HG03025 (cell line): ENCODE results near the gene PTPRK.

Experiments
- ATAC-seq: cut with Tn5 transposase; IDR thresholded peaks from one replicate; pipeline ENCODE4 v1.9.1; 2021; ENCODE audit warnings: mild to moderate bottlenecking, moderate library complexity; ENCODE audit not compliant: unreplicated experiment, low FRiP score

PTPRK gene

DNA sequence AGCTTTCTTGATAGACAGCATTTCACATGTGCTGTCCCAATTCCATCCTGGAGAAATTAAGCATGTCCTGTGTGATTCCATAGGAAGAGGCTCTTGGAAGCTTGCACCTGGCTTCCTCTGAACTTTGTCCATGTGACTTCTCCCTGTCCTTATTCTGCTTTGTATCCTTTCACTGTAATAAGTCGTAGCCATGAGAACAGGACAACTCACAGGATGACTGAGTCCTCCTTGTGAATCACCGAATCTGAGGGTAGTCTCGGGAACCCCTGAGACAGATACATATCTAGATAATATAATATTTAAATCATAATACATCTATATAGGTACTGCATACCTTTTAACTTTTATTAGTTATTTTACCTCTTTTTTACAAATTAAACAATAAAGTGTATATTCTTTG lies 462.9 kb downstream of the PTPRK start:
- ATAC-seq = no peak

DNA sequence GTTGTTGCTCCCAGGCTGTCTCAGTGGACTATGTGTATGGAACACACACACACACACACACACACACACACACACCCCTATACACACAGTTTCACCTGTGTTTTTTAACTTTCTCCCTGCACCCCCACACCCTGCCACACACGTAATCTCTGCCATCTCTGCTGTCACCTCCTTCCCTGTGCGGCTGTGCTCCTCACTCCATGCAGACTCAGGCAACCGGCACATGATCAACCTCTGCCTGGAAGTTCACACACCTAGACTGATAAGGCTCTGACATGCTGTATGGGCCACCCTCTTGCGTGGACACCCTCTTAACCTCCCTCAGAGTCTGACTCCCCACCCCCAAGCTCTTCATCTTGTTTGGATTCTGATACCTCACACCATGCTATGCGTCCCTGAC lies 467.3 kb downstream of the PTPRK start:
- ATAC-seq = no peak

GRCh38 chr6:128047989-128048388 lies 472.4 kb downstream of the PTPRK start:
- no peak for ATAC-seq

GRCh38 chr6:128046033-128046432 lies 474.4 kb downstream of the PTPRK start:
- no peak for ATAC-seq

GRCh38 chr6:128039543-128039942 lies 480.9 kb downstream of the PTPRK start:
- no peak for ATAC-seq

DNA sequence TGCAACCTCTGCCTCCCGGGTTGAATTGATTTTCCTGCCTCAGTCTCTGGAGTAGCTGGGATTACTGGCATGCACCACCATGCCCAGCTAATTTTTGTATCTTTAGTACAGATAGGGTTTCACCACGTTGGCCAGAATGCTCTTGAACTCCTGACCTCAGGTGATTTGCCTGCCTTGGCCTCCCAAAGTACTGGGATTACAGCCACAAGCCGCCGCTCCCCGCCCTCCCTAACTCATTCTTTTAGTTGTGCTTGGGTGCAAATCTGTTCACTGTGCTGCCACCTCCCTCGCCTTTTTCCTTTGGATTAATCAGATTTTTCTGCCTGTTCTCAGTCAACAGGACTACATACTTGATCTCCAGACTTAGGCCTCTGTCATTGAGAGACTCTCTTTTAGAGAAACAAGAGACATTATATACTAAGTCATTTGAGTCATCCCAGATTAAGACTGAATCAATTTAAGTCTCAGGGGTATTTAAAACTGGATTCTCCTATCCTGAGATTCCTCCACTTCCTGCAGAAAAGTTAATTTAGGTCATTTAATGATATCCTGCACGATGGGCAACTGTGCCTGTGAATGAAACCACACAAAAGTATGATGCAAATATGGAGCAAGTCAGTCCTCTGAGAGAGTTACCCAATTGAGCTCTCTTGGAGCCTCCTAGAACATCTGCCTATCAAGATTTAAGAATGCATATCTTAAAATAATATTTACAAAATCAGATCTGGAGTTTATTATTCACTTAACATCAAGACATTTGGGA lies 483.4 kb downstream of the PTPRK start:
- ATAC-seq = no peak

DNA sequence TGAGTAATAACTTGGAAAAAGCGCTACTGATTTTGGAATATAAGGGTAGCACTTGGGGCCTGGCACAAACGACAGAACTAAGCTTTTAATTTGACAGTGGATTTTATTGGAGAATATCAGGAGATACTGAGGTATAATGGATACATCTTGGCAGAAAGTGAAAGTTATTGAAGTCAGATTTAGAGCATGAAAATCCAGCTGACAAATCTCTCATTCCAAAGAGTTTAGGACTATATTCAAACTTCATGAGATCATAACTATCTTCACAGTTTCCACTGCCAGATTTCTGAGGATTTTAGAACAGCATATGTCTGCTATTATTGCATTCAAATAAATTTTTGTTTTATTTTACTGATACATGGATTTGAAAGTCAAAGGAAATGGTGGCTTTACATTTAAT lies 487.2 kb downstream of the PTPRK start:
- ATAC-seq = no peak

DNA sequence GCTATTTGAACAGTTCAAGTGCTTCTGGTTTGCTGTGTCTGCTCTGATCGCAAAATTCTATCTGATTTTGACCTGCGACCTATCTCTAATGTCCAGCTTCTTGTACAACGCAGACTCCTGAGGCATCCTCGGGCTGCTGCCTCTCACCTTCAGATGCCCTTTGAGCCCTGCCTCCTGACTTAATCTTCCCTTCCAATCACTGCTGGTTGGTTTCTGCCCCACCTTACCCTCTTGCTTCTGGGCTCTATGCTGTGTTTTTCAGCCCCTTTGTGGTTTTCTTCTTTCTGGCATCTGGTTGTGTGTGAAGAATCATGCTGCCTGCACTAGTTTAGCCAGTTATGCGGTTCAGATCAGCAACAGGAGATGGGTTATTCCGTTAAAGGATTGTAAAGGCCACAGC lies 488.4 kb downstream of the PTPRK start:
- no peak for ATAC-seq

- ATAC-seq = no peak
These were observed 490.6 kb downstream of the PTPRK start for GRCh38 chr6:128029826-128030225.

DNA sequence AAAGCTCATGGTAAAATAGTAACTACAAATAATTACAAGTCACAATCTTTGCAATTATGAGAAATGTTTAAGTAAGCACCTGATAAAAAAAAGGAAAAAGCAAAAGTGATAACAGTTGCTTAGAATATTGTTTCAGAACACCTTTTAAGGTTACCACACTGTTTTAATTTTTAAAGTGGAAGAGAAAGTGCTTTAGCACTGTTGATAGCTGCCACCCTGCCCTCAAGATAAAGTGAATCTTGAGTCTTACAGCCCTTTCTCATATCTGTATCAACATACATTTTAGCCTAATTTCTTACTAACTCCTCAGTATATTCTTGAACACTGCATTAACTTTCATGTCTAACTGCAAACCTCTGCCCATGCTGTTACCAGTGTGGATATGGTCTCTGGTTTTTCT lies 492.2 kb downstream of the PTPRK start:
- no peak for ATAC-seq

GRCh38 chr6:128025478-128025877 lies 494.9 kb downstream of the PTPRK start:
- no peak for ATAC-seq

GRCh38 chr6:128024969-128025368 lies 495.4 kb downstream of the PTPRK start:
- ATAC-seq = no peak

DNA sequence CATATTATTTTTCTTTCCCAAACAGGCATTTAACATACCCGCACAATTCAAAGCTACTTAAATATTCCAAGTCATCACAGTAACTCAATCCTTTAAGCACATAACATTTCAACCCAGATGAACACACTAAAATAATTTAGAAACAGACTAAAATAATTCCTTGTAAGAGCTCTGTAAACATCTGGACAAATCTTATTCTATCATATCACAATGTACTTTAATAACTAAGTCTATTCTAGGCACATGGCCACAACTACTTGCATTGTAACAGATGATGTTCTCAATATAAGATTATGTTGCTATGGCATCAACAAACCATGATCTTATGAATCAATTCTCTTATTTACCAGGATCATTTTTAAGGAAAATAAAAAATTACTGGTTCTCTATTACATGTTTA lies 496.4 kb downstream of the PTPRK start:
- no peak for ATAC-seq

GRCh38 chr6:128018821-128019220 lies 501.6 kb downstream of the PTPRK start:
- ATAC-seq = no peak

DNA sequence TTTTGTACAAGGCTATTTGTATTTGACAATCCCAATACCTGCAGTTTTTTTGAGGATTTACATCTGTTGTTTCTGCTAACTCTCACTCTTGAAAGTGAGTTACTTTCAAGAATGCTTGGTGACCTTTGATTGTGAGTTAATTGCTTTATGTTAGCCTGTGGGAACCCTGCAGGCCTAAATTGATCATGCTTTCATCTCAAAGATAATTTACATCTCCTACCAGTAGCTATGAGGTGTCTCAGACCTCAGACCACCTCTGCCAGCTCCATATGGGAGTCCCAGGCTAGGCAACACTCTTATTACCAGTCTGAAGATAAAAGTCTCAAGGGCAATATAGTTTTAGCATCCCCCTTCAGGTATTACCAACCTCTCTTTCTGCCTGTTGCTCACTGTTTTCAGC lies 503.1 kb downstream of the PTPRK start:
- ATAC-seq = no peak

DNA sequence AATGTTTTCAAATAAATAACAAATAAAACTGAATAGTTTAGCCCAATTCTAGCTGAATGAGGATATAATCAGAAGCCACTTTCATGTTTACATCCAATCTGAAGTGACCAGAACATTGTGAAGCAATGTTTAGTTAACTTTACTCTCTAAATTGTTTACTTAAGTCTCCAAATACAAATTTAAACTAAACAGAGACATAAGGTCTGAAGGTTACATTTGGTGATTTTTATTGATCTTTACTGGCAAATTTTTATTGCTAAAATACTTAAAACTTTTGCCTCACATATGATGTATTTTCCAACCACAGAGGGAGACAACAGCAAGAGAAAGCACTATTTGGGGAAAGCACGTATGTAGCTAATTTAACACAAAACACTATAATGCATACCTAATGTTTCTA lies 512.7 kb downstream of the PTPRK start:
- ATAC-seq = no peak

DNA sequence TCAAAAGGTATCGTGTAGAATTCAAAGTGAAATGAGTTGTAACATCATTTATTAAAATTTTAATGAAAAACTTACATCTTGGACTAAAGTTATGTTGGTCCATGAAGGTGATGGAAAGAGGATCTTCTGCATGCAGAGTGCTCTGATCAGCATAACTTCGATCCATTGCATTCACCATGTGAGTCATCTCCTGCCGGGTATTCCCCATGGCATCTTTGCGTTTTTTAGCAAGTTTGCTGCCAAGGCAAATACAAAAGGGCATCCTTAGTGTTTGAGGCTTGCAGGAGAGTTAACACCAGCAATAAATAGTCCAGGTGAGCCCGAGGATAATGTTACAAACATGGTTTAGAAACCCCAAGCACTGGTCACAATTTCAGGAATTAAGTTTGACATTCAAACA lies 515.4 kb downstream of the PTPRK start:
- no peak for ATAC-seq

DNA sequence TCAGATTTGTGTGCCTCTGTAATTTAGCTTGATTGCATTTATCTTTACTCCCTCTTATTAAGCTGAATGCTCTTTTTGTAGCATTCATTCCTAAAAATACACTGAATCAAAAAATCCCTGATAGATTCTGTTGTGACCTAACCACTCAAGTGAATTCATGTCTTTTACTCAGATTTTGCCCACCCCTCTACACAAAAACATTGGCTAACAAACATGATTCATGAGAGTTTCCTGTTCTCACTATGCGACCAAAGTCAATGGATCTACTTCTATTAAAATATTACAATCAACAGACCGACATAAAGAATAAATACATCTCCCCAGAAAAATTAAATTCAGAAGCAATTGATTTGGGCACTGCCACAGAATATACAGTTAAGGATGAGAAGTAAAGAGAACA lies 520.0 kb downstream of the PTPRK start:
- ATAC-seq = no peak

GRCh38 chr6:127998985-127999384 lies 521.4 kb downstream of the PTPRK start:
- no peak for ATAC-seq

GRCh38 chr6:127997496-127998164 lies 522.8 kb downstream of the PTPRK start:
- ATAC-seq = no peak

DNA sequence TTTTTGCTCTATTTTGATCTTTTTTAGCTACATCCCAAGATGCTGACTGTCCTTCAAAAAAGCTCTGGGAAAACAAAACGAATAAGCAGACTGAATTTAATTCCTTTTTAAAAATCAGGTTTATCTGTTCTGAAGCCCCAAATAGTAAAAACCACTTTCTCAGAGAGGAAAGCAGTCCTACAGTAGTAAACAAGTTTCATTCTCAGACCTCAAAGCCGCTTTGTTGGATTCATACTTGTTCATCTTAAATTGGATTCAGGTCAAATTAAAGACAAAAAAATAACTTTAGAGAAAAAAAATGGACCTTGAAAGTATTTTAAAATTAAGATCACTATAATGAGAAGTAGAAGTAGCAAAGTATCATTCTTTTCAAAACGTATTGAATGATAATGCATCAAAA lies 523.5 kb downstream of the PTPRK start:
- no peak for ATAC-seq

DNA sequence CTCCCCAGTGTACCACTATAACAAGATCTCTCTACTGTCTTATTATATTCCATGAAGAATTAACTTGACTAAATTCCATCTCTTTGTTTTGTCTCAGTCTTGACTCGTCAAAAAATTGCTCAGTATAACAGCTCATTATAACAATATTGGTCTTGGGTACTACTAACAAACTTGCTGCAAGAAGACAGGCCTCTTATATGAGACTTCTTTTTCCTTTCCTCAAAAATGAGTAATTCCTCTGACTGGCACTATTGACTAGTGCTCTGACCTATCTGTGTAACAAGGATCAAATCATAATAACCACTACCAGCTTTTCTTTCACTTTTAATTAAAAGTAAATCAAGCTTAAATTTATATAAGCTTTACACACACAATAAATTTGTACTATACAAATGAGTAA lies 528.3 kb downstream of the PTPRK start:
- no peak for ATAC-seq
